Right renal cortex interstitium (tissue), 3 donors: Measurements from ENCODE around the gene CEP112. TPM values are rescaled to one million over a fixed set of nuclear protein-coding genes. Genes with fewer than 3 reads are reported as not detected.

Source experiments
- DNase-seq, 3 donors: peaks; one replicate each; pipeline ENCODE4 v3.0.0-alpha.2; 2013; ENCODE audit warnings: low read depth in 3 of 3, low spot score in 2 of 3
- polyA plus RNA-seq, 3 donors: library from polyadenylated mRNA; unstranded; fragments of 120-200 nt; gene quantifications; one replicate each; pipeline ENCODE4 v1.2.1, GENCODE V29; 2013; ENCODE audit not compliant: insufficient read length in 3 of 3

The CEP112 gene
- polyA plus RNA-seq, 3 donors = 14.2 to 18.5 (median 17.7) TPM

GRCh38 chr17:65664696-65665095 is 527.2 kb downstream of the CEP112 start:
- DNase-seq = no peak

DNA sequence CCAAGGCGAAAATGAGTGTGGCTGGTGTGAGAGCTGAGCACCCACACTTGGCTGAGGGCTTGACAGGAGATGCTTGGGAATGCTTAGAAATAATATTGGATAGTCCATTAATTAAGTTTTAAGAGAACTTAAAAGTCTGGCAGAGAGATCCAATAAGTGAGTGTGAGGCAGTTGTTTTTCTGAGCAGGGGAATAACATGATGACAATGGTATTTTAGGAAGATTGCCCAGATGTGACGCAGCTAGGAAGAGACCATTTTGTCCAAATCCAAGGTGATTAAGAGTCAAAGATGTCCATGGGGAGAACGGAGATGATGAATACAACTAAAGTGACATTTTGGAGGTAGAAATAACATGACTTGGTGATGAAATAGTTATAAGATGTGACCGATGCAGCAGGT is 527.7 kb downstream of the CEP112 start:
- no peak for DNase-seq

GRCh38 chr17:65662196-65662595 is 529.7 kb downstream of the CEP112 start:
- DNase-seq = no peak

DNA sequence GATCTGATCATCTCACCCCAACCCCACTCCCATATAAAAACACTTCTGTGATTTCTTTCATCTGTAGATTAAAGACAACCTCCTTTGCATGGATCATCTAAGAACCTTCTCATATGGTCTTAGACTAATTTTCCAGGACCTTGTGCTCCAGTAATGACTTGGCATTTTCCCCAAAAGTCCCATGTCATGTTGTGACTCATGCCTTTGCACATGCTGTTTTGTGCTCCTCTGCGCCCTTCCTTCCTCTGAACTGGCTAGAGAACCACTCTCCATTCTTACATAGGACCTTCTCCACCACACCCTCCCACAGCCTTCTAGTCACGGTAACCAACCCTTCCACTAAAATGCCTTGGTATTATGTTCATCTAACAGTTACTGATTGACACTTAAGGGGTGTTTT is 531.0 kb downstream of the CEP112 start:
- no peak for DNase-seq

DNA sequence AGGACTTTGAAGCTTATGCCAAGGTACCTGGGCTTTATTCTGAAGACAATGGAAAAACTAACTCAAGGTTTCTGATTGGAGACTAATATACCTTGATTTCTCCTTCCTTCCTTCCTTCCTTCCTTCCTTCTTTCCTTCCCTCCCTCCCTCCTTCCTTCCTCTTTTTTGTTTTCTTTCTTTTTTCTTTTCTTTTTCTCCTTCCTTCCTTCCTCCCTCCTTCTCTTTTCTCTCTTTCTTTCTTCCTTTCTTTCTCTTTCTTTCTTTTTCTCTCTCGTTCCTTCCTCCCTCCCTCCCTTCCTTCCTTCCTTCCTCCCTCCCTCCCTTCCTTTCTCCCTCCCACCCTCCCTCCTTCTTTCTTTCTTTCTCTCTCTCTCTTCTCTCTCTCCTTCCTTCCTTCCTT is 531.9 kb downstream of the CEP112 start:
- DNase-seq = no peak

GRCh38 chr17:65659512-65659911 is 532.4 kb downstream of the CEP112 start:
- no peak for DNase-seq

DNA sequence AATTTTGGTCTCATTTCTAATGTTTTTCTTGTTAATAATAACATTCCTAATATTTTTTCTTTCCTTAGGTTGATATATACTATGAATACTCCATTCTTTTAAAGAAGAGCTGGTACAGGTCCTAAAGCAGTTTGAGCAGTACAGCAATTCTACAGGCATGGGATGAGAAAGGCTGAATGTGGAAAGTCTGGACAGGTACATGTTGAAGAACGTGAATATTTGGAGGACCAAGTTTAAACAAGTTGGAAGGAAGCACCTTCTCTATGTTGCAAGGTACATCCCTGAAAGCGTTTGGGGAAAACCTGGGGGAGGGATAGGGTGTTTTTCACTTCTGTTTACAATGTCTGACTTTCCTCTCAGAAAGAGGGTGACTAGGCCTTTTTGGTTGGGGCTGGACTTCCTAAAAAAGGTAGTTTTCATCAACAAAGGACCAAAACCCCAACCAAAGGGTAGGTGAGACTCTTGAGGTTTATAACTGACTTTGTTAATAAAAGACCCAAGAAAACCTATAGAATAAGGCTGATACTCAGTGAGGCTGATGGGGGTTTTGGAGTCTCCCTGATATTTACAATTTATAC is 534.6 kb downstream of the CEP112 start:
- no peak for DNase-seq

GRCh38 chr17:65656390-65657250 is 535.3 kb downstream of the CEP112 start:
- no peak for DNase-seq

DNA sequence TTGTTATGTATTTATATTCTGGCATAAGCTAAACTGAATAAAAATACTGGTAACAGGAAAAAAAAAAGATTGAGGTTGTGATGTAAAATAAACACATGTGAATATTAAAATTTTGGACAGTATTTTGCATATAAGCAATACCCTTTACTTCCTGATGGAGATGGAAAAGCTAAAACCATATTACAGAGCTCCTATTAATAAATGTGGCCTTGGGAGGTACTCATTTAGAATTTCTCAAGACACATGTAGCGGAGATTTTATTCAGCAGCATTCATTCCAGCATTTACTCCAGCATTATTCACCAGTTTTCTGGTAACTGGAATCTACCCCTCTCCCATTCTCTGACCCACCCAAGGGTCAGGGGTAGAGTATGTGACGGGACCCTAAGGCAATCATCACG is 536.2 kb downstream of the CEP112 start:
- DNase-seq = no peak

- no peak for DNase-seq
These were observed 547.4 kb downstream of the CEP112 start for GRCh38 chr17:65644545-65644944.

GRCh38 chr17:65638221-65638975 is 553.5 kb downstream of the CEP112 start:
- no peak for DNase-seq

GRCh38 chr17:65637786-65638185 is 554.1 kb downstream of the CEP112 start:
- no peak for DNase-seq

DNA sequence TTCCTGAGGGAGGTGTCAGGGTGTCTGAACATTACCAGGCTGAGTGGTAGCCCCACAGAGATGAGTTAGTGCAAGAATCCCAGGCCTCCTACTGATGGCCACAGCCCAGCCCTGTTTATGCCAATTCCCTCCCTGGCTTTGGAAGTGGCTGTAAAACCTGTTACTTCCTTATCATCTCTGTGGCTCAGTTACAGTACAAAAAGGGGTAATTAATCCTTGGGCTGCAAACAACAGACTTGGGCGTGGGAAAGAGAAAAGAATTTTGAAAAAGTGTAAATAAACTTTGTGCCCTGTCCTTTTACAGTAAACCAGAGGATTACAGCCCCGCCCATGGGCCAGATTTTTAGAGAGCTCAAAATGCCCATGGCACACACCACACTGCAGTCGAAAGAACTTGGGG is 557.4 kb downstream of the CEP112 start:
- no peak for DNase-seq

DNA sequence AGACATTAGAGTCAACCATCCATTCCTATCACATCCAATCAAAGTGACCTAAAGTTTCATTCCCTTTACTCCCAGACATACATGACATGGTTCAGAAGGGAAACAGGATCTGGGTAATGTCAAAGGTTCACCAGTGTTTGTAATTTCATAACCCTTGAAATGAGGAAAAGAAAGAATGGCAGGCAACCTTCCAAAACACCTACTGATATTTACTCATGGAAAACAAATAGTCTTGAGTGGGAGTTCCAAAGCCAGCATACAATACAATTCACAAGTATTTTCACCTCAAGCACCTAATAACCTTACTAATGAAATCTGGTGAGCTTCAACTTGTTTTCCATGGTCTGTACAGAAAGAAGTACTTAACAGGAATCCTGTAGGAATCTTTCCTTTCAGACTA is 557.9 kb downstream of the CEP112 start:
- DNase-seq = no peak

DNA sequence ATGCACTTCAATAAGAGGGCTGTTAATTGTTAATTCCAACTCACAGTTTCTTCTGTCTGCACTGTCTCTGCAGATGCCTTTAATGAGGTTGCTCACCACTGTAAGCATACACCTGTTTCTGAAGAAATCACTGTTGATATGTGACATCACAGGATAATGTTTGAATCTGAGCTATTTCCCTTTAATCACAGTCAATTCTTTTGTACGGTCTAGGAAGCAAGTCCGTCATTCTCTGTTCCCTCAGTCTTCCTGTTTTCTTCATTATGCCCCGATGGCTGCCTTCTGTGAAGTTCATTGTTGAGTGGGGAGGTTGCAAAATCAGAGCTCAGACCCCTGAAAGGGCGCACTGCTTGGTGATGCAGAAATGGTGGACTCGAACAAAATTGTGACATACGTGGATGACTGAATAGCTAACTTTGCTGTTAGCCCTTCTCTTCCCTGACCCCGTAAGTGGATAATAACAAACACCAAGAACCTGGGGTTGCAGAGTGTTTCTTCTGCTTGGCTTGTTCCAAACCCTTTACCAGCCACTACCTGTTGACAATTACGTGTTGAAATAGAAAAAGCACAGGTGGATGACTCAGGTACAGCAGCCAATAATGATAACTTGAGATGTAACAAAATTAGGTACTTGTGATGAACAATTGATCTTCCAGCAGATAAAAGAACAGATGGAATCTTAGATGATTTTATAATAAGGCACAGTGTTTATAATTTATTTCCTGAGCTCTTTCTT is 558.6 kb downstream of the CEP112 start:
- DNase-seq = no peak

- DNase-seq = no peak
These were observed 561.4 kb downstream of the CEP112 start for GRCh38 chr17:65630502-65630901.

GRCh38 chr17:65629234-65629690 is 562.7 kb downstream of the CEP112 start:
- no peak for DNase-seq

GRCh38 chr17:65628644-65629036 is 563.3 kb downstream of the CEP112 start:
- peak in 1 of 3 donors; percentile 10 for DNase-seq

- DNase-seq = peak in 2 of 3 donors; percentile 17 to 39
These were observed 563.9 kb downstream of the CEP112 start for GRCh38 chr17:65627891-65628643.

GRCh38 chr17:65627108-65627507 is 564.8 kb downstream of the CEP112 start:
- no peak for DNase-seq
